HEK293T (cell line): ENCODE results near the gene VSTM1.

Experiments used
- ARNT ChIP-seq: fragments of 450-650 bp; IDR thresholded peaks from 2 replicates; pipeline ENCODE4 v1.6.1; 2017; ENCODE audit warnings: mild to moderate bottlenecking
- BHLHE40 ChIP-seq: fragments of 450-650 bp; IDR thresholded peaks from 2 replicates; pipeline ENCODE4 v1.6.1; 2016; ENCODE audit warnings: mild to moderate bottlenecking, moderate library complexity, borderline replicate concordance
- CTBP1 ChIP-seq: fragments of 450-650 bp; IDR thresholded peaks from 2 replicates; pipeline ENCODE4 v1.6.1; 2016; ENCODE audit warnings: borderline replicate concordance
- ELF4 ChIP-seq: fragments of 450-650 bp; IDR thresholded peaks from 2 replicates; pipeline ENCODE4 v1.6.1; 2017; ENCODE audit warnings: antibody characterized with exemption
- FOXA1 ChIP-seq: fragments of 450-650 bp; IDR thresholded peaks from 2 replicates; pipeline ENCODE4 v1.6.1; 2016; ENCODE audit warnings: mild to moderate bottlenecking
- FOXK2 ChIP-seq: fragments of 450-650 bp; IDR thresholded peaks from 2 replicates; pipeline ENCODE4 v1.6.1; 2016; ENCODE audit warnings: mild to moderate bottlenecking
- FOXM1 ChIP-seq: fragments of 450-650 bp; IDR thresholded peaks from 2 replicates; pipeline ENCODE4 v1.6.1; 2017; ENCODE audit warnings: mild to moderate bottlenecking, borderline replicate concordance
- L3MBTL2 ChIP-seq: fragments of 450-650 bp; conservative IDR thresholded peaks from 2 replicates; pipeline ENCODE4 v1.6.1; 2016; ENCODE audit warnings: mild to moderate bottlenecking
- NFRKB ChIP-seq: fragments of 450-650 bp; IDR thresholded peaks from 2 replicates; pipeline ENCODE4 v1.6.1; 2016; ENCODE audit warnings: mild to moderate bottlenecking, moderate library complexity
- SP1 ChIP-seq: fragments of 450-650 bp; IDR thresholded peaks from 2 replicates; pipeline ENCODE4 v1.6.1; 2017
- SUZ12 ChIP-seq: fragments of 450-650 bp; IDR thresholded peaks from 2 replicates; pipeline ENCODE4 v1.6.1; 2016; ENCODE audit warnings: mild to moderate bottlenecking
- TARDBP ChIP-seq: fragments of 450-650 bp; IDR thresholded peaks from 2 replicates; pipeline ENCODE4 v1.6.1; 2016
- ZNF384 ChIP-seq: fragments of 450-650 bp; IDR thresholded peaks from 2 replicates; pipeline ENCODE4 v1.6.1; 2016
- TF ChIP-seq, protein P1 (sequence below): fragments of 450-650 bp; IDR thresholded peaks from 2 replicates; pipeline ENCODE4 v1.6.1; 2016

DNA sequence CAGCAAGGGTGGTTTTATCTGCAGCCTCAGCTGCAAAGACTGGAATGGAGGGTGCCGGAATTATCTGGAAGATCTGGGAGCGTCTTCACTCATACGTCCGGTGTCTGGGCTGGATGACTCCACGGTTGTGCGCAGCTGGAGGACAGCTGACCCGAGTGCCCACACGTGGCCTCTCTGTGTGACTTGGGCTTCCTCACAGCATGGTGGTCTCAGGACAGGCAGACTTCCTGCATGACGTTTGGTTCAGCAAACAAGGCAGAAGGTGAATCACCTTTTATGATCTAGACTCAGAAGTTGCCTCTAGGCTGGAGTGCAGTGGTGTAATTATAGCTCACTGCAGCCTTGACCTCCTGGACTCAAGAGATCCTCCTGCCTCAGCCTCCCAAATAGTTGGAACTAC is 39.0 kb downstream of the VSTM1 start:
- no peak for TF ChIP-seq NFRKB
- no peak for TF ChIP-seq ELF4
- TF ChIP-seq TARDBP, result no peak
- no peak for TF ChIP-seq SUZ12
- no peak for TF ChIP-seq FOXK2
- no peak for TF ChIP-seq SP1
- no peak for TF ChIP-seq FOXA1
- no peak for TF ChIP-seq FOXM1
- TF ChIP-seq, protein P1, sequence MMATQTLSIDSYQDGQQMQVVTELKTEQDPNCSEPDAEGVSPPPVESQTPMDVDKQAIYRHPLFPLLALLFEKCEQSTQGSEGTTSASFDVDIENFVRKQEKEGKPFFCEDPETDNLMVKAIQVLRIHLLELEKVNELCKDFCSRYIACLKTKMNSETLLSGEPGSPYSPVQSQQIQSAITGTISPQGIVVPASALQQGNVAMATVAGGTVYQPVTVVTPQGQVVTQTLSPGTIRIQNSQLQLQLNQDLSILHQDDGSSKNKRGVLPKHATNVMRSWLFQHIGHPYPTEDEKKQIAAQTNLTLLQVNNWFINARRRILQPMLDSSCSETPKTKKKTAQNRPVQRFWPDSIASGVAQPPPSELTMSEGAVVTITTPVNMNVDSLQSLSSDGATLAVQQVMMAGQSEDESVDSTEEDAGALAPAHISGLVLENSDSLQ, result no peak
- TF ChIP-seq ZNF384, result no peak
- no peak for TF ChIP-seq CTBP1
- no peak for TF ChIP-seq BHLHE40
- no peak for TF ChIP-seq L3MBTL2
- TF ChIP-seq ARNT, result no peak
